ENCODE results near the gene TNFRSF1B.

The TNFRSF1B gene

GRCh38 chr1:12173631-12174121 is 6.9 kb downstream of the TNFRSF1B start:
- FAIRE-seq (peak; percentile 52), DNase-seq (ENCODE audit: insufficient read length, low spot score) (no peak)

GRCh38 chr1:12174924-12175810 is 8.4 kb downstream of the TNFRSF1B start:
- FAIRE-seq (no peak), DNase-seq (ENCODE audit: insufficient read length, low spot score) (no peak)

DNA sequence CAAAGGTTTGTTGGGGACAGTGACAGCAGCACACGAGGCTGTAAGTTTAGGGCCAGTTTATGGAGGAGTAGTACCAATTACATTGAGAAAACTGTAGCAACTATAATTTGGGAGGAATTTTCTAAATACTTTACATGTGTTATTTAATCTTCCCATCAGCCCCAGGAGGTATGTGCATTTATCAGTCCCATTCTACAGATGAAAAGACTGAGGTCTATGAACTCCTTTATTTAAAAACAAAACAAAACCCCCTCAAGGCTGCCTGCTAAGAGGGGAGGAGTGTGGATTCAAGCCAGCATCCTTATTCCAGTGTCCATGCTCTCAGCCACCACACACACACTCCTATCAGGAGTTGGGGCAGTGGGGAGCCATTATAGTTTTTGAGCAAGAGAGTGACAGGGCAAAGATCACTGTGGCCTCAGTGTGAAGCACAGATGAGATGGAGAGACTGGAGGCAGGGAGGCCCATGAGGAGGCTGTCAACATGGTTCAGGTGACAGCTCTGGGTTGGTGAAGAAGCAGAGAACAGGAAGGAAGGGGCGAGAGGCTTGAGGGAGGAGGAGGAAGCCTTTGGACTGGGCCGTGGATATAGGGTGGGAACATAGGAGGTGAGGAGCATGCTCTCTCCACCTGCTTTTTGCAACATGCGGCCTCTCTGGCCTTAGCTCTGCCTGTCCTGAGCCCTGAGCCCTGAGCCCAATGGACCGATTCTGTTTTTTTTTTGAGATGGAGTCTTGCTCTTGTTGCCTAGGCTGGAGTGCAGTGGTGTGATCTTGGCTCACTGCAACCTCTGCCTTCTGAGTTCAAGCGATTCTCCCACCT is 9.7 kb downstream of the TNFRSF1B start:
- DNase-seq (ENCODE audit: insufficient read length, low spot score) = no peak
- no peak for FAIRE-seq

- DNase-seq (ENCODE audit: insufficient read length, low spot score) = no peak
- FAIRE-seq = no peak
Observed at GRCh38 chr1:12177156-12177998, 10.6 kb downstream of the TNFRSF1B start.

- no peak for DNase-seq (ENCODE audit: insufficient read length, low spot score)
- no peak for FAIRE-seq
Observed at GRCh38 chr1:12177999-12178441, 11.2 kb downstream of the TNFRSF1B start.

DNA sequence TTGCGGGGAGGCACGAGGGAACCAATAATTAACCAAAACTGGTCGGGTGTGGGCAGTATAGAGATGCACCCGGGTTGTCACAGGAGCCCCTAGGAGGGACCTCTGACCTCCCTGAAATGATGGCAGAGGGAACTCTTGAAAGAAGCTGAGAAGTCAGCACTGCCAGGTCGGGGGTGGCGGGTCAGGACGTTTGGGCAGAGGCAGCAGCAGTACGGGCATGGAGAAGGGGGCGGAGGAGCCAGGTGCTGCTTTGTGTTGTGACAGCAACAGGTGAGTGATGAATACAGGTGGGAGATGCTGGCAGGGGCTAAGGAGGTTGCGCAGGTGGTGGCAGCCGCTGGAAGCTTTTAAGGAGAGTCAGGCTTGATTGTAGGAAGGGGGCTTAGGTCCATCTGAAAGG is 11.7 kb downstream of the TNFRSF1B start:
- FAIRE-seq (no peak), DNase-seq (ENCODE audit: insufficient read length, low spot score) (no peak)

DNA sequence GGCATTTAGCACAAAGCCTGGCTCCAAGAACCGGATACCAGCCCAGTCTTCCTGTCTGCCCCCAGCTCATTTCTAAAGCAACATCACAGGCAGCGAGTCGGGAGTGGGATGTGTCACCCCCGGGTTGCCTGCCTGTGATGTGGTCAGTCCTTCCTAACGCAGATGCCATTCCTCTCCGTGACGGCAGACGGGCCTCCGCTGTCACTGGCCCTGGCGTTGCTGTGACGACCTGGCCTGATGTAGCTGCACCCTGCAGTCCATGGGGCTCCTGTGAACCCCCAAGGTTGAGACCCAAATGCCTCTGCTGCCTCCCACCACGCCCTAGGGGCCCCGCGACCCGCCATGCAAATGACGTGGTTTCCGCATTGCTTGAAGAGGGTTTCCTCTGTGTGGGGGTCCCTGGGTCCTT is 12.3 kb downstream of the TNFRSF1B start:
- FAIRE-seq = no peak
- DNase-seq (ENCODE audit: insufficient read length, low spot score) = no peak

DNA sequence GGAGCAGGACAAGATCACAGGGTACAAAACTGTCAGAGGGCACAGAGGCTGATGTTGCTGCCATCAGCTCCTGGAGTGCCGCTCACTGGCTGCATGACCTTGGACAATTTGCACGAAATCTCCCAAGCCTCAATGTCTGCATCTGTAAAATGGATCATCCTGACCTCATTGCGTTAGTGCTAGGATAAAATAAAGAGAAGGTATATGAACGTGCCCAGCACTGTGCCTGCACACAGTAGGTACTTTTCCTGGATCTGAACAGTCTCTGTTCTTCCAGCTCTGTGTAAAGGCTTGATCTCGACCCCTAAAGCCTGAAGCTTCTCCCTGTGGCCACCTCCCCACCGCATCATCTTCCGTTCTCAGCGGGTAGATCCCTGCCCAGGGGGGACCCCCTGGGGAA is 12.9 kb downstream of the TNFRSF1B start:
- no peak for FAIRE-seq
- no peak for DNase-seq (ENCODE audit: insufficient read length, low spot score)

GRCh38 chr1:12180315-12180714 is 13.5 kb downstream of the TNFRSF1B start:
- no peak for DNase-seq (ENCODE audit: insufficient read length, low spot score)
- FAIRE-seq = no peak

DNA sequence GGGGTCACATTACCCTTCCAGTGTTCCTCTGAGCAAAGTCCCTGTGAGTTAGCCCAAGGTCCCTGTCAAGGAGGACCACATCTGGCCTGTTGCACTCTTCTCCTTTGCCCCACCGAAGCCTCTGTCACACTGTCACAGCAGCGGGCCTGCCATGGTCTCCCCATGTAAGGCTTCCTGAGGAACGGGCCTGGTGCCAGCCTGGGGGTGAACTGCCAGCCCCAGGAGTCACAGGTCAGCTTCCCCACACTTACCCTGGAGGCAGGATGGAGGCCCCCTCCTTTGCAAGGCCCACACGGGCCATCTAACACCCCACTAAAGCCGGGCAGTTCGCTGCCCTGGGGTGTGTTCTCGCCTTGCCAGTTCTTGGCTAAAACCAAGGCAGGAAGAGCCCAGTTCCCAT is 14.1 kb downstream of the TNFRSF1B start:
- FAIRE-seq = no peak
- DNase-seq (ENCODE audit: insufficient read length, low spot score) = no peak

DNA sequence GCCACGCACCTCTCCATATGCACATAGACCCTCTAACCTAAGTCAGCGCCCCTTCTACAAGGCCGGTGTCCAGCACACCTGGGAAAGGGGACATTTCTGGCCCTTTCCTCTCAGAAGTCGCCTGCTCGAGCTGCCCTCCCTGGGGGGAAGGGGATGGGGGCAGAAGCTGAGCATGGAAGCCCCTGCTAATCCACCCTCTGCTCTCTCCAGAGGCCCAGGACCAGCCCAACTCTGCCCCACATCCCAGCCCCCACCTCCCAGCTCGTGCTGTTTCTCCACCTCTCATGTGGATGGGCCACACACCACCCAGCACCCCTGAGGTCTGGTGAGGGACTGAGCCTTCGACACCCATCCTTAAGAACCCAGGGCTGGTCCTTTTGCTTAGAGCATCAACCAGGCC is 14.8 kb downstream of the TNFRSF1B start:
- FAIRE-seq = no peak

DNA sequence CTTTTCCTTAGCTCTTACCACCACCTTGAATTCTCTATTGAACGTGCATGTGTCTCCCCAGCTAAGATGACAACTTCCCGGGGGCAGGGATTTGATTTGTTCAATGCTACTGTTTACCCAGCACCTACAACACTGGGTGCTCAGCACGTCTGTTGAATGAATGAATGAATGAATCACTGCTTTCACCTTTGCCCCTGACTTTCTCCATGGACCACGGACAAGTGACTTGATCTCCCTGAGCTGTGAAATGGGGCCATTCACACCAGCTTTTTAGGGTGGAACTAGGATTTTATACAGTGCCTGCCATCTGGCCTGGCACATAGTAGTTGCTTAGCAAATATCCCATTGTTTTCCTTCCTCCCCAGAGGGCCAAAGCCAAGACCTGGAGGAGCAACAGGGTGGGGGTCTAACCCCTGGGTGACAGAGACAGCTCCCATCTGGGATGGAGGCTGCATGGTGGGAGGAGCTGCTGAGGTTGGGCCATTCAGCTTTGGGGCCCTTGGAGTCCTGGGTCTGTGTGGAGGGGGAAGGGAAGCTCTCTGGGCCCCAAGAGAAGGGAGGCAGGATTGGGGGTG is 15.7 kb downstream of the TNFRSF1B start:
- FAIRE-seq (no peak), DNase-seq (ENCODE audit: insufficient read length, low spot score) (no peak)

More for the DNA sequence above, 14.8 kb downstream of the TNFRSF1B start:
- DNase-seq (ENCODE audit: insufficient read length, low spot score) = no peak

DNA sequence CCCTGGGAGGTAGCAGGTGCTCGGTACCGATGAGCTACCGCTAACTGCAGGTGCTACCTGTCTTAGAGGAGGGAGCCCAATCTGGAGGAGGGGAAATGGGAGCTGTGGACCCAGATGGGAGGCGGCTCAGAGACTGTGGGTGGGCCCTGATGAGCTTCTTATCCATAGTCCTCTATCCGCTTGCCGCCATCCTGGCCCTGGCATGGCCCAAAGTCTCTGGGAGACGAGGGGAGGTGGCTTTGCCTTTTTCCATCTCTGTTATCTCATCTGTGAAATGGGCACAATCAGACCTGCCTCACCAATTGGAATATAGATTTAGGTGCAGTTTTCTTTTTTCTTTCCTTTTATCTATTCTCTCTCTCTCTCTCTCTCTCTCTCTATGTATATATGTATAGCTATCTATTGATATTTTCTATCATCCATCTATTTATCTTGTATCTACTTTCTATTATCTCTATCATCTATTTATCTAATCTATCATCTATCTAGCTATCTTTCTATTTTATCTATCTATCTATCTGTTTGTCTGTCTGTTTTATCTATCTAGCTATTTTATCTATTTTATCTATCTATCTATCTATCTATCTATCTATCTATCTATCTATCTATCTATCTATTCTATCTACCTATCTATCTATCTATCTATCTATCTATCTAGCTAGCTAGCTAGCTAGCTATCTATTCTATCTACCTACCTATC is 16.5 kb downstream of the TNFRSF1B start:
- no peak for DNase-seq (ENCODE audit: insufficient read length, low spot score)
- no peak for FAIRE-seq

DNA sequence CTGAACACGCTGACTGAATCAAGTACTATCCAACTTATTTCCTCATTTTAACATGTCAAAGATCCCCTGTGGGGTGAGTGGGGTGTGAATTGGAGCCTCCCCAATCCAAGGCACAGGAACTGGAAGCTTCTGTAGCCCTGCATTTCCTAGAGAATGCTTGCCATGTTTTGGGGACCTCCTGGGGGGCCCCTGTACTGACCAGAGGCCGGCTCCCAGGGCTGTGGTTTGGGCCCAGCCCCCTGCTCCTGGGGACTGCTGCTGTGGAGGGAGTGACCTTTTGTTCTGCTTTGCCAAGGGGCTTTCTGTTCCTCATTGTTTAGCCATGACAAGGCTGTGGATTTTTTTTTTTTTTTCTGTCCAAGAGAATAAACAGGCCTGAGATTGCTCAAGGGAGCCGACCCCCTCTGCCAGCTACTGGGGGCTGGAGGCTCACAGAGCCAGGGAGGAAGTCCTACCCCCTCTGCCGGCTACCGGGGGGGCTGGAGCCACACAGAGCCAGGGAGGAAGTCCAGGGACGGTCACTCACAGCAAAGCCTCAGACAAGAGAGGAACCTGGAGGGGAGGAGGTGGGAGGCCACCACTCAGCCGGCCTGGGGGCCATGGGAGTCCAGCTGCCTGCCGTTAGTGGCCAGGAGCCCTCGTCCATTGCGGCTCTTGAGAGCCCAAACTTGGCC is 17.4 kb downstream of the TNFRSF1B start:
- DNase-seq (ENCODE audit: insufficient read length, low spot score) (no peak), FAIRE-seq (peak; percentile 66)

- DNase-seq (ENCODE audit: insufficient read length, low spot score) (no peak), FAIRE-seq (no peak)
Observed at GRCh38 chr1:12185036-12185917, 18.5 kb downstream of the TNFRSF1B start.

- DNase-seq (ENCODE audit: insufficient read length, low spot score) (no peak), FAIRE-seq (no peak)
Observed at GRCh38 chr1:12185918-12186678, 19.3 kb downstream of the TNFRSF1B start.

DNA sequence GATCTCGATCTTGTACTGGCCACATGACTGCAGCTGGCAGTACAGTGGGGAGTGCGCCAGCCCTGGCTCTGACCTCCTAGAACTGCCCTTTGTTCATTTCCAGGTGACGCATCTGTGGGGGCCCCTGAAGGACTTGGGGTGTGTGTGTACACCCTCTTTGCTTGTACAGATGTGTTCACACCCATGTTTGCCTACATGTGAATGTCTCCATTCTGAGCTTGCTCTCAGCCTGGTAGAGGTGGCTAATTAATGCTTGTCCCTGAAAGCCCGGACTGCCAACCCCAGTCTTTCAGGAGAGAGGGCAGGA is 19.8 kb downstream of the TNFRSF1B start:
- DNase-seq (ENCODE audit: insufficient read length, low spot score) = no peak
- no peak for FAIRE-seq

GRCh38 chr1:12188115-12188514 is 21.3 kb downstream of the TNFRSF1B start:
- DNase-seq (ENCODE audit: insufficient read length, low spot score) = no peak
- FAIRE-seq = no peak

Measured in GM19239 (cell line).